SKM-1 (cell line): ENCODE results near the gene MAPK8.
"Not testable (repeated sequence)": the region's sequence is repeated elsewhere in the genome, so short reads cannot be mapped to it uniquely, and the experiment has no call there.

ENCODE experiments used
- DNase-seq: peaks from one replicate; lab custom pipeline; 2025; ENCODE audit not compliant: unreplicated experiment; lab: John Stamatoyannopoulos, UW

The MAPK8 gene

GRCh38 chr10:48333856-48334255, 27.4 kb downstream of the MAPK8 start:
- DNase-seq: no peak

GRCh38 chr10:48335788-48336187, 29.3 kb downstream of the MAPK8 start:
- DNase-seq: no peak

DNA sequence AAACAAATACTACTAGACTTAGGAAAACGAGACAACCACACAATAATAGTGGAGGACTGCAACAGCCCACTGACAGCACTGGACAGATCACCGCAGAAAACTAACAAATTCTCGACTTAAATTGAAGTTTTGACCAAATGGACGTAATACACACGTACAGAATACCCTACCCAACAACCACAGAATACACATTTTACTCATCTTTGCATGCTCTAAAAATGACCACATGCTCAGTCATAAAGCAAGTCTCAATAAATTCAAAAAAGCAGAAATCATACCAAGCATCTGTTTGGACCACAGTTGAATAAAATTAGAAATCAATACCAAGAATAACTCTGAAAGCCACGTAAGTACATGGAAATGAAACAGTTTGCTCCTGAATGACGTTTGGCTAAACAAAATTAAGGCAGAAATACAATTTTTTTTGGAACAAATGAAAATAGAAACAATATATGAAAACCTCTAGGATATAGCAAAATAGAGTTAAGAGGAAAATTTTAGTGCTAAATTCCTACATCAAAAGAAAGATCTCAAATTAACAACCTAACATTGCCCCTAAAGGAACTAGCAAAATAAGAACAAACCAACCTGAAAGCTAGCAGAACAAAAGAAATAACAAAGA, 30.6 kb downstream of the MAPK8 start:
- no peak for DNase-seq

DNA sequence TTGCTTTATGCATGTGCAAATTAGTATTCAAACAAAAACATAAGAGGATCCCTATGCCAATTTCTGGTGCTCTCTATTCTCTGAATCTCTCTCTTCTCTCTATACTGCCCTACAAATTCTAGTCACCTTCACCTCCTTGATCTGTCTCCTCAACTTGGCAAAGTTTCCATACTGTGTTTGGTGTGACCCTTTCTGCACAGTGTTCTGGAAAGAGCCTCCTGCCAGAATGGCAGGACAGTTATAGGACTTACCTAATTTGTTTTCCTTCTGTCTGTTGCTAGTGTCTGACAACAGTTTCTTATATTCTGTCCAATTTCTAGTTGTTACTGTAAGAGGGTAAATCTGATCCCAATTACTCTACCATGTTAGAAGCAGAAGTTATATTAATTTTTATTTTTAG, 34.3 kb downstream of the MAPK8 start:
- DNase-seq: no peak

GRCh38 chr10:48343106-48343505, 36.6 kb downstream of the MAPK8 start:
- no peak for DNase-seq

- no peak for DNase-seq
Measured at GRCh38 chr10:48343921-48344598, 37.6 kb downstream of the MAPK8 start.

GRCh38 chr10:48346248-48346647, 39.8 kb downstream of the MAPK8 start:
- not testable (repeated sequence) for DNase-seq

DNA sequence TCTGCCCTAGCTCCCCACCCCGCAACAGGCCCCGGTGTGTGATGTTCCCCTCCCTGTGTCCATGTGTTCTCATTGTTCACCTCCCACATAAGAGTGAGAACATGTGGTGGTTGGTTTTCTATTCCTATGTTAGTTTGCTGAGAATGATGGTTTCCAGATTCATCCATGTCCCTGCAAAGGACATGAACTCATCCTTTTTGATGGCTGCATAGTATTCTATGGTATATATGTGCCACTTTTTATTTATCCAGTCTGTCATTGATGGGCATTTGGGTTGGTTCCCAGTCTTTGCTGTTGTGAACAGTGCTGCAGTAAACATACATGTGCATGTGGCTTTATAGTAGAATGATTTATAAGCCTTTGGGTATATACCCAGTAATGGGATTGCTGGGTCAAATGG, 41.1 kb downstream of the MAPK8 start:
- not testable (repeated sequence) for DNase-seq

- DNase-seq: not testable (repeated sequence)
Measured at GRCh38 chr10:48347943-48348342, 41.5 kb downstream of the MAPK8 start.

- no peak for DNase-seq
Measured at GRCh38 chr10:48353246-48353645, 46.8 kb downstream of the MAPK8 start.

- no peak for DNase-seq
Measured at GRCh38 chr10:48357631-48358030, 51.2 kb downstream of the MAPK8 start.

DNA sequence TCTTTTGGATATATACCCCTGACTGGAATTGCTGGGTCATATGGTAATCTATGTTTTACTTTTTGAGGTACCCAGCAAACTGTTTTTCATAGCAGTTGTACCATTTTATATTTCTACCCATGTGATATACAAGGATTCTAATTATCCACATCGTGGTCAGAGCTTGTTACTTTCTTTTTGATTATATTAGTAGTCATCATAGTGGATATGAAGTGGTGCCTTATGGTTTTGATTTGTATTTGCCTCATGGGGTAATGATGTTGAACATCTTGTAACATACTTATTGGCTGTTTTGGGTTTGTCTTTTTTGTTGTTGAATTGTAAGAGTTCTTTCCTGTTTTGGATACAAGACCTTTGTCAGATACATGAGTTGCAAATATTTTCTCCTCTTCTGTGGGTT, 51.7 kb downstream of the MAPK8 start:
- DNase-seq: no peak

GRCh38 chr10:48358838-48359237, 52.4 kb downstream of the MAPK8 start:
- no peak for DNase-seq

- DNase-seq: no peak
Measured at GRCh38 chr10:48361176-48361575, 54.7 kb downstream of the MAPK8 start.

GRCh38 chr10:48363617-48364355, 57.3 kb downstream of the MAPK8 start:
- peak; percentile 69 for DNase-seq

DNA sequence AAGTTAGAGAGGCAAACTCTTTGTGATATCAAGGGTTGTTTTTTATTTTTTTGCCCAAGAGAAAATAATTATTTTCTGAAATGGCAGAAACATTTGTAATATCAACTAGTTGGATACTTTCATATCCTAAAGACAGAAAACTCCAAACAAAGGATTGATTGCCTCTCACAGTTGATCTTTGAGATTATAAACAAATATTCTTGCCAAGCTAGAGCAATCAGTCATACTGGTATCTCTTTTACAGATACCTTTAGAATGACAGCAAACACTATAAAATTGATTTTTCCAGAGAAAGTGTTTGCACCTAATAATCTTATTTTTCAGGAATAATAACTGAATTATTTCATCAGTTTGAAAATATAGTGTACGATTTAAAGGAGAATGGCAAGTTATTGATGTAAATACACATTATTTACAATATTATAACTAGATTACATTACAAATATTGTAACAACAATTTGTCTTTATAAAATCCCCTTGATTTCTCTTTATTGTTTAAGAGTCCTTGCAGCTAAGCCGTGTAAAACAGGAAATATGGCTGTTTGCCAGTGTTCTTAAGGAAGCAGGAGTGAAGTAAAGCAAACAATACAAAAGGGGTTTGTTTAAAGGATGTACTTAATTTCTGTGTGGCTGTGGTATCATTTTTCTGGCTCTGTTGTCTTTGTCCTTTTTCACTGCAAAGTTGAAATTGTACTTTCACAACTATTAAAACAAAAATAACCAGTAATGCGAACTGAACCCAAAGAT, 58.4 kb downstream of the MAPK8 start:
- no peak for DNase-seq

GRCh38 chr10:48365668-48366067, 59.2 kb downstream of the MAPK8 start:
- no peak for DNase-seq

DNA sequence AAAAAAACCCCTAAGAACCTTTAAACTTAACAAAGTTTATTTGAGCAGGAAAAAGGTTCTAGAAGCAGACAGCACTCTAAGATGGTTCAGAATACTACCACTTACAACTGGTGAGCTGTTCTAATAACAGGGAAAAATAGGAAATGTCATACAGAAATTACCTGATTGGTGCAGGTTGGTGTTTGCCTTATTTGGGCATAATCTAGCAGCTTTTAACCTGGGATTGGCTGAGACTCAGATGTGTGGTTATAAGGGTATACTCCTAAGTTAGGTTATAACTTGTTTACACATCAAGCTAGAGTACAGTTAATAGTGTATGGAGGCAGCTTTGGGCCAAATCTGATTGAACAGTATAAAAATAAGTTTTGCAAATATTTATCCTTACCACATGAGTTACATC, 59.8 kb downstream of the MAPK8 start:
- DNase-seq: no peak

GRCh38 chr10:48369501-48369900, 63.0 kb downstream of the MAPK8 start:
- no peak for DNase-seq

GRCh38 chr10:48377751-48378530, 71.5 kb downstream of the MAPK8 start:
- no peak for DNase-seq

GRCh38 chr10:48378675-48379074, 72.2 kb downstream of the MAPK8 start:
- DNase-seq: no peak
